ENCODE measurements around the gene SLC22A23. TPM values are rescaled to one million over a fixed set of nuclear protein-coding genes. Genes with fewer than 3 reads are reported as not detected.

The SLC22A23 gene
- total RNA-seq, 2 experiments from 2014 or later = 13.4 to 13.6 TPM

- Histone ChIP-seq H3K36me3 (ENCODE audit: insufficient read depth, low read length) (no peaks in the 10 kb centered on the region), H3K9me3 (ENCODE audit: control insufficient read depth in 1 of 2, insufficient read depth in 1 of 2, low read length in 2 of 2) (peaks cover 0 to 7% of the 10 kb centered on the region in 2 experiments), H3K27me3 (ENCODE audit: control insufficient read depth in 1 of 2, insufficient read depth in 2 of 2, low read length in 2 of 2) (peaks cover 6 to 15% of the 10 kb centered on the region in 2 experiments), H3K4me1 (ENCODE audit: insufficient read depth, low read length) (peaks cover 36% of the 10 kb centered on the region), H3K4me3 (ENCODE audit: low read length) (peak overlapping the region; percentile 56), H3K27ac (ENCODE audit: low read depth in 1 of 2, low read length in 2 of 2) (no peak overlapping the region)
- H3K36me3 Mint-ChIP-seq (ENCODE audit: low read depth) = peaks cover 5% of the 10 kb centered on the region
- peaks cover 7% of the 10 kb centered on the region for H3K4me1 Mint-ChIP-seq (ENCODE audit: low read depth)
- no peak for TF ChIP-seq CTCF (IDR thresholded peaks at IDR 0.05)
- ATAC-seq (ENCODE audit: poor library complexity) (no peak), DNase-seq (peak in 11 of 14 experiments; percentile 4 to 57 (median 18))
- no peaks in the 10 kb centered on the region for H3K9me3 Mint-ChIP-seq
- ChIA-PET POLR2A (interaction anchor here (0.5 to 0.7 kb wide), 2 partner anchors 431 to 484 kb away, joined by 3 to 4 read pairs; no protein-coding TSS in a partner anchor), CTCF (no interaction called here)
- peak overlapping the region; percentile 89 for H3K4me3 Mint-ChIP-seq
- intact Hi-C loops (cut with DNase I, micrococcal nuclease) = loop anchor here (1.0 to 10.0 kb wide), 8 partner anchors 47 to 693 kb away; partner anchors contain the start of genes ECI2 (in 1 of the 2), TUBB2A (in 1 of the 2) and WRNIP1 (in 1 of the 2)
- H3K27me3 Mint-ChIP-seq = peaks cover 22% of the 10 kb centered on the region
- peak overlapping the region; percentile 63 for H3K27ac Mint-ChIP-seq
These were observed 1.1 kb upstream of the SLC22A23 start for GRCh38 chr6:3457710-3458602.

GRCh38 chr6:3456395-3456897 is 404 bp downstream of the SLC22A23 start:
- ATAC-seq (ENCODE audit: poor library complexity) (no peak), DNase-seq (no peak)
- Mint-ChIP-seq H3K4me3 (no peak overlapping the region), H3K27ac (no peak overlapping the region), H3K9me3 (no peaks in the 10 kb centered on the region), H3K27me3 (peaks cover 15% of the 10 kb centered on the region), H3K36me3 (ENCODE audit: low read depth) (peaks cover 5% of the 10 kb centered on the region), H3K4me1 (ENCODE audit: low read depth) (peaks cover 7% of the 10 kb centered on the region)
- Histone ChIP-seq H3K4me3 (ENCODE audit: low read length) (peak overlapping the region; percentile 72), H3K27me3 (ENCODE audit: control insufficient read depth in 1 of 2, insufficient read depth in 2 of 2, low read length in 2 of 2) (peaks cover 6 to 15% of the 10 kb centered on the region in 2 experiments), H3K36me3 (ENCODE audit: insufficient read depth, low read length) (no peaks in the 10 kb centered on the region), H3K27ac (ENCODE audit: low read depth in 1 of 2, low read length in 2 of 2) (no peak overlapping the region), H3K9me3 (ENCODE audit: control insufficient read depth in 1 of 2, insufficient read depth in 1 of 2, low read length in 2 of 2) (peaks cover 0 to 7% of the 10 kb centered on the region in 2 experiments), H3K4me1 (ENCODE audit: insufficient read depth, low read length) (peaks cover 36% of the 10 kb centered on the region)
- intact Hi-C loops (cut with DNase I, micrococcal nuclease) = loop anchor here in 1 of 2 experiments (2.0 to 10.0 kb wide), 7 partner anchors 46 to 692 kb away; partner anchors contain the start of genes ECI2, TUBB2A and WRNIP1
- TF ChIP-seq CTCF (IDR thresholded peaks at IDR 0.05) = no peak
- ChIA-PET CTCF (interaction anchor here (1.0 kb wide), 1 partner anchor 46 kb away, joined by 4 read pairs; no protein-coding TSS in a partner anchor), POLR2A (interaction anchor here (0.6 to 1.0 kb wide), 2 partner anchors 45 to 274 kb away, joined by 3 to 5 read pairs; no protein-coding TSS in a partner anchor)
